GM21786 (cell line): ENCODE measurements around the gene ATP8B1.

Experiments
- ATAC-seq: cut with Tn5 transposase; IDR thresholded peaks from one replicate; pipeline ENCODE4 v1.9.1; 2021; ENCODE audit not compliant: unreplicated experiment

ATP8B1 gene

DNA sequence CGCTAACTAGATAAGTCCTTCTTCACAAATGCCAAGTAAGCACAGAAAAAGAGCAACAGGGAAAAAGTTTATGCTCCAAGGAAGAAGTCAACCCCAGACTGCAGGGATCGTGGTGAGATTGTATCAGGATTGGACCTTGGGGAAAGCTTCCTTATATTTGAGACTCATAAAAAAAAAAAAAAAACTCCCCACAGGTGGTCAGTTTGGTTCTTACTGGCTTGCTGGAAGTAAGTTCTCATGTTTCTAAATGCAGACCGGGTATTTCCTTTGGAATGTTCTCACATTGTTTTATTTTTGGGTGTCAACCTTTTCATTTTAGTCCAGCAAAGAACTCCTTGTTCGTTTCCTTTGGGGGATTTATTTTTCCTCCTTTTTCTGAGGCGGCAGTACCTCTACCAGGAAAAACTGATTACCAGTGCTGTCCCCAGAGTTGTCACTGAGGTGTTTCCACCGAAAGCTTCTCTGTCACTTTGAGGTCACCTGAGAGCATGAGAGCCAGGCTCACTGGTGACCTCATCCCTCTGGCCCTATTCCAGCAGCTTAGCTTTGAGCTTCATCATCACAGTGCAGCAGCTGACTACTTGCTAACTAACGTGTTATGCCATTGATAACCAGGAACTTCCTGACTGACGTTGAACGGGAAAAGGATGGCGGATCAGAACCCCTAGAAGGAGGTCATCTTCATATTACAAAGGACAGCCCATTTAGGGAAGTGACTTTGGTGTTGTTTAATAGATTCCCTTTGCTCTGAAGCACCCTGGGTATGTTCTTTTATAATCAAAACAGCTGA lies 16.8 kb upstream of the ATP8B1 start:
- no peak for ATAC-seq

DNA sequence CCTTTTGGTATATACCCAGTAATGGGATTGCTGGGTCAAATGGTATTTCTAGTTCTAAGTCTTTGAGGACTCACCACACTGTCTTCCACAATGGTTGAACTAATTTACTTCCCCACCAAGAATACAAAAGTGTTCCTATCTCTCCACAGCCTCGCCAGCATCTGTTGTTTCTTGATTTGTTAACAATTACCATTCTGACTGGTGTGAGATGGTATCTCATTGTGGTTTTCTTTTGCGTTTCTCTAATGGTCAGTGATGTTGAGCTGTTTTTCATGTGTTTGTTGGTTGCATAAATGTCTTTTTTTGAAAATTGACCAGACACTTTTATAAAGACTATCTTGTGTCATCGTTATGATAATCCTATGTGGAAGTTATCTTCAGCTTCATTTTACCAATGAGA lies 16.0 kb upstream of the ATP8B1 start:
- no peak for ATAC-seq

DNA sequence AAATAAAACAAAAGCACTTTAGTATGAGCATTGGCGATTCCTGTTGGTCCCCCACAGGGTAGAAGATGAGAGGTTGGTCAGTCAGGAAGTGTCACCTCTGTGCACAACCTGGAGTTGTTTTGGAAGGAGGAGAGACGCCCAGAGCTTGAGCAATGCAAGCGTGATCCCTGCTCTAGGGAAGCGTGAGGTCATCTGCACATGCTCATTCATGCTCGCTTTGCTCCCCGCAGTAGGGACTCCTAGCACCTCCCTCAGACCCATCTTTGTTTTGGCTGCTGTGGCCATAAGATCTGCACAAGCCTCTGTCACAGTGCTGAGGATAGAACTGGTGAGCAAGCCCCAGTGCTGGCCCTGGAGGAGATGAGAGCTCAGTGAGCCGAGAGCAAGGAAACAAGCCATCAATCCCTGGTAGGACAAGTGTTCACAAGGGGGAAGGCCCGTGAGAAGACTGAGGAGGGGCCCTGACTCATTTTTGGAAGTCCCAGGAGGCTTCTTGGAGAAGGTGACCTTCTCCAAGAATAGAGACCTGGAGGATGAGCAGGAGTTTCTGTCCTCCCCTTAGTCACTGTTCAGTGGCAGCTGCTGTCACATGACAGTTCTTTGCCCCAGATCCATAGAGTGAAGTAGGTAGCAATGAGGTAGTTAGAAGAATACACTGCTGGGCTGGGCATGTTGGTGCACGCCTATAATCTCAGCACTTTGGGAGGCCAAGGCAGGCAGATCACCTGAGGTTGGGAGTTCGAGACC lies 13.3 kb upstream of the ATP8B1 start:
- no peak for ATAC-seq

DNA sequence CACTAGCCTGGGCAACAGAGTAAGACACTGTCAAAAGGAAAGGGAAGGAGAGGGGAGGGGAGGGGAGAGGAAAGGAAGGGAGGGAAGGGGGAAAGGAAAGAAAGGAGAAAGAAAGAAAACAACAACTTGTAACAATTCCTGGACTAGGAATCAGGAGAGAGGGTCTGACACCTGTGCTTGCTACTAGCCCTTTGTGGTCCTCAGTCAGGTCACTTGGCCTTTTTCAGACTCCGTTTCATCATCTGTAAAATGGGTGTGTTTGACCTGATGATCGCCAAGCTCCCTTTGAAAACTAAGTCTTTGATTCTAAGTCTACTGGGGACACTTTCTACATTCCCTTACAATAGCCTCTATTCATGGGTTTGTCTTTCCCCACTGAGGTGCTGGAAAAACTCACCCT lies 11.4 kb upstream of the ATP8B1 start:
- no peak for ATAC-seq

DNA sequence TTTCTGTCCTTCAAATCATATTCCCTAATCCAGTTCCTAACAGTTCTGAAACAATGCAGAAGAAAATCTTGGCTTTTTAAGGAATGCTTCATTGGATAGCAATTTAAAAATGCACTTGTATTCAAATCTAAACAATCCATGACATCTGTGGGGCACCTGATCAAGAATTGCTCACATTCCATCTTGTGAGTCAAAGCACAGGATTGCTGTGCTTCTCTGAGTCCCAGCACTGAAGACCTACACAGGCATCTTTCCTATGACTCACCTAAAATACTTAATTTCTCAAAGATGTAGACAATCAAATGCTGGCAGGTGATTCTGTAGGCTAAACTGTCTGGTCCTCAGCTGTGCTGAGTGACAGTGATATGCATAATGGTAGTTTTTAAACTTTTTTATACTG lies 10.1 kb upstream of the ATP8B1 start:
- no peak for ATAC-seq

DNA sequence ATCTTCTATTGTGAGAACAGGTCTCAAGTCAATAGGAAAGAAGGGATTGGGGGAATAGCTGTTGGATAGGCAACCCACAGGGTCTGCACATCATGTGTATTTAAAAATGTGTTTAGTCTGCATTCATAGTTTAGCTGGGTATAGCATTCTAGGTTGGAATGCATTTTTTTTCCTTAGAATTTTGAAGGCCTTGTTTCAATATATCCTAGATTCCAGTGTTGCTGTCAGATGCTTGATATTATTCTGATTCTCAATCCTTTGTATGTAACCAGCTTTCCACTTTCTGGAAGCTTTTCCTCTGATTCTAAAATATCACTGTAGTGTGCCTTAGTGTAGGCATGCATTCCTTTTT lies 9.0 kb upstream of the ATP8B1 start:
- ATAC-seq: no peak

DNA sequence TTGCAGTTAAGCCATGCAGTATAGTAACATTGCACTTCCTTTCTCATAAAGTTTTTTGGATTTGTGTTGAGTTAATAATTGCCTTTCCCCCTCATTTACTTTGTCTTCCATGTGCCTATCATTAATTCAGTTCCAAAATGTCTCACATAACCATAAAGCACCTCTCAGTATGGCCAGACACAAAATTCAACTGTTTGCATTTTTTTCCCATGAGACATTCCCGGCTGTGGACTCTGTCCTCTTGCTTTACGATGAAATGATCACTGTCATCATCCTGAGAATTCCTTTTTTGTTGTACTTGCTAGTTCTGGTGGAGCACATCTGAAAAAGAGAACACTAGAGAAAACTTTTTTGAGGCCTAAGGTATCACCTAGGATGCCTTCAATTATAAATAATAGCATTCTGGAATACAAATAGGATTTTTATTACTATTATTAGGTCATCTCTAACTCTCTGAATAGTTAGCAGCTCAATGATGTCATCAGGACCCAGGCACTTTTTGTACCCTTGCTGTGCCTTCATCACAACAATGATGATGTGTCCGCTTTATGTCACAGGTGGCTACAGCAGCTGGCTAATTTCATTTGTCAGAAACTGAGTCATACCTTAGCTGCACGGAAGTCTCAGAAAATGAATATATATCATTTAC lies 8.5 kb upstream of the ATP8B1 start:
- ATAC-seq: no peak

DNA sequence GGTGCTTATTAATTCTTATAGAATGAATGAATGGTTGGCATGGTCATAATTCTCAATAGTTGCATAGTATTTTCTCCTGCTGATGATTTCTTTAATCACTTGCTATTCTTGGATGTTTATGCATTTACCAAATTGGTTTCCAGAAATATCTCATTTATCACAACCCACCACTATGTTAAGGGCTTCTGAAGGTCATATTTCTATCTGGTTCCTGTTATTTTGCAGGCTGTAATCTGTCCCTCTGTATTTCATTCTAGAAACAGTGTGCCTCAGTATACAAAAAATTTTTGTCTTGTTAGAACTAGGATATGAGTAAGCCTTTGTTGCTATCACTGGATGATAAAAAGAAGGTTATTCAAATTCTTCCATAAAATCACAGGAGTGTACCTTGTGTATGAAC lies 6.1 kb upstream of the ATP8B1 start:
- no peak for ATAC-seq

DNA sequence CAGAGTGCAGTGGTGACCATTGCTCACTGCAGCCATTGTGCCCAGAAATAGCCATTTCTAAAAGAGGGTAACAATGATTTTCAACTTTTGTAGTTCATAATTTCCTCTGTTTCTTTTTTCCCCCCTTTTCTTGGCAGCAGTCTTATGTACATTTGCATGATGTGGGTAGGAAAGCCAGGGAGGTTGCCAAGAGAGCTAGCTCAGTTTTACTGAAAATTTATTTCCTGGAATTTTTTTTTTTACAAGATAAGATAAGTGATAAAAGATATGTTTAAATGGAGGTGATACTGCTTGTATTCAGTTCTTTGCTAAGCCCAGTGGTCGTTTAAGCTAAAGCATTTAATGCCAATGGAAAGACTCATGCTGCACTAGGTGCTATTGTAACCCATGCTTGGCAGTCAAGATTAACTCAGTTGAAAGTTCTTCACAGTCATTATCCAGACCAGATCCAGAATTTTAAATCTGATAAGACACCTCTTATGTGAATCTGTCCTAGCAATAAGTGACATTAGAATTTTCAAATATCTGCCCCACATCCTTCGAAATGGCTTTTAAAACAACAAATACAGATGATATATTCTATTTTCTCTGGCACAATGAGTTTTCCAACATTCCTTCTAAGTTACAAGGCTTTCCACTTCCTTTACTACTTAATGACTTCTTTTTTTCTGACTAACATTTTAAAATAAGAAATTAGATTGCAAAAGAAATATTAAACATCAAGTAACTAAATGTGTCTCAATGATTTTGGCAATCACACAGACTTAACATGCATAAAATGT lies 4.4 kb upstream of the ATP8B1 start:
- ATAC-seq: no peak

DNA sequence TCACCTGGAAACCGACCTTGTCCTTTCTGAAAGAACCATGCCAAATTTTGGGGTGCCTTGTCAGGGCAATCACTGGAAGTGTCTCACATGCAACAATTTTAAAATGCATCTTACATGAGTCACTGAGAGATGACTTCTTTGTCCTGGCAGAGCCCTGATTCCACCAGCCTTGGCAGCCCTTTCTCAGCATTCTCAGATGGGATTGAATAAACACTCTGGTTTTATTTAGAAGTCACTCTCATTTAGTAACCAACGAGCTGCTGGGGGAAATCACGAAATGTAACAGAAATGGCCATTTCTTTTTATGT lies 3.8 kb upstream of the ATP8B1 start:
- ATAC-seq: no peak

DNA sequence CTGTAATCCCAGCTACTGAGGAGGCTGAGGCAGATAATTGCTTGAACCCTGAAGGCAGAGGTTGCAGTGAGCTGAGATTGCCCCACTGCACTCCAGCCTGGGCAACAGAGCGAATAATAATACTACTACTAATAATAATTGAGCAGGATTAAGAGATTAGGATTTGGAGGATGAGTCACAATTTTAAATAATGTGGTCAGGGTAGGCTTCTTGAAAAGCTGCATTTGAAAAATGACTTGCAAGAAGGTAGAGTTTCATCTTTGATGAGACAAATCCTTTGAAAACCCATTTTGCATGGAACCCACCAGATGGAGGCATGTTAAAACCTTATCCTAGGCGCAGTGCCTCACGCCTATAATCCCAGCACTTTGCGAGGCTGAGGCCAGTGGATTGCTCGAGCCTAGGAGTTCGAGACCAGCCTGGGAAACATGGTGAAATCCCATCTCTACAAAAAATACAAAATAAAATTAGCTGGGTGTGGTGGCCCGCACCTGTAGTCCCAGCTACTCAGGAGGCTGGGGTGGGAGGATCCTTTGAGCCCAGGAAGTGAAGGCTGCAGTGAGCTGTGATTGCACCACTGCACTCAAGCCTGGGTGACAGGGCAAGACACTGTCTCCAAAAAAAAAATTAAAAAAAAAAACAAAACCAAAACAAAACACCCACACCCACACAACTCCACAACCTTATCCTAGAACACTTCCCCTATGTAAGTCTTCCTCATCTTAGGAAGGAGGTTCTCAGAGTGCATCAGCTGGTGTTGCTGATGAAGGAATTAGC lies 3.3 kb upstream of the ATP8B1 start:
- ATAC-seq: no peak

DNA sequence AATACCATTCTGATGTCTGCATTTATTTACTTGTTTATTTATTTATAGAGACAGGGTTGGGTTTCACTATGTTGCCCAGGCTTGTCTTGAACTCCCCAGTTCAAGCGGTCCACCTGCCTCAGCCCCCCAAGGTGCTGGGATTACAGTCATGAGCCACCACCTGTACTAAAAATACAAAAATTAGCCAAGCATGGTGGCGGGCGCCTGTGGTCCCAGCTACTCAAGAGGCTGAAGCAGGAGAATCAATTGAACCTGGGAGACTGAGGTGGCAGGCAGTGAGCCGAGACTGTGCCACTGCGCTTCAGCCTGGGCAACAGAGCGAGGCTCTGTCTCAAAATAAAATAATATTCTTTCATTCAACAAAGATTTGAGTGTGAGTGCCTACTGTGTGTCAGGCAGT lies 2.0 kb upstream of the ATP8B1 start:
- ATAC-seq: no peak

DNA sequence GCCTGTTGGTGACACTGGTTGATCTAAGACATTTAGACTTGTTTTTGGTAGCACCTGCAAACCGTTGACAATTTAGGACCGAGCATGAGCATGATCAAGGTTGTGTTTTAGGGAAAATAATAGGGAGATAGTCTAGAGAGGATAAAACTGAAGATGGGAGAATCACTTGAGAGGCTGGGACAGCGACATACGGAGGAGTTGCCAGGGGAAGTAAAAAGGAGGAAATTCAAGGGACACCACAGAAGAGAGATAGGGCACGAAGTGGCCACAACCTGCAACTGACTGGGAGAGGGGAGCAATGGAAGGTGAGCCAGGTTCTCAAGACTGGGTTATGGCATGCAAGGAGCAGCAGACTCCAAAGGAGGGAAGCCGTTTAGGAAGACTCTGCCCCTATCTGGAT lies 1.4 kb upstream of the ATP8B1 start:
- no peak for ATAC-seq

DNA sequence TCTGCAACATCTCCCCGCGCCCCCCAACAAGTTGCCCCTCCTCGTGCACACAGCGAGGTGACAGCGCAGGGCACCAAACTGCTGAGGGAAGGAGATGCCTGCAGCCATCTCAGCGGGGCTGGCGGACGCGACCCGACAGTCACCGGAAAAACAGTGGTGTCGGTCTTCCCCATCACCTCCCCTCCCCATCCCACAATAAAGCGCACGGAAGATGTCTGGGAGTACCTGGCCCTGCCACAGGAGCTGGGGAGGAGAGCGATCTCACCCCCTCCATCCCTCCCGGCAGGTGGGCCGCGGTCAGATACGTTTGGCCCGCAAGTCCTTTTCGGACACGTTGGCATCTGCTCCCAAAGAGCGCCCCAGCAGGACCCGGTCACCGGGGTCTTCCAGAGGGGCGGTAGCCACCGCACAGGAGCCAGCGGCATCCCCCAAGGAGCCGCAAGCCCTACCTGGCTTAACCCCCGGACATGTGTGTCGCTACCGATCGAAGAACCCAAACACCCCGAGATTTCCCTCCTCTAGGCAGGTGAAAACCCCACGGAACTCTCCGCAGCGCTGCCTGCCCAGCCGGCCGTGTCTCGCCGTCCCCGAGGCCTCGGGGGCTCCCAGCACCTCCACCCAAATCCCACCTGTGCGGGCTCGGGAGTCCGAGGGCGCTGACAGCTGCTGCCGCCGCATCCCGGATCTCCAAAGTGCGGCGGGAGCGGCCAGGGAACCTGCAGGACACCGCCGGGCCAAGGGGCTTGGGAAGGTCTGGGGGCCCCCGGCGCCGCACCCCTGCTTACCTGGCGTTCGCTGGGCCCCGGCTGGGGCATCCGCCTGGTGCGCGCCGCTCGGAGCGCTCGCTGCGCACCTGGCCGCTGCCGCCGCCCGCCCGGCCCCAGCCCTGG lies 657 bp downstream of the ATP8B1 start:
- no peak for ATAC-seq

DNA sequence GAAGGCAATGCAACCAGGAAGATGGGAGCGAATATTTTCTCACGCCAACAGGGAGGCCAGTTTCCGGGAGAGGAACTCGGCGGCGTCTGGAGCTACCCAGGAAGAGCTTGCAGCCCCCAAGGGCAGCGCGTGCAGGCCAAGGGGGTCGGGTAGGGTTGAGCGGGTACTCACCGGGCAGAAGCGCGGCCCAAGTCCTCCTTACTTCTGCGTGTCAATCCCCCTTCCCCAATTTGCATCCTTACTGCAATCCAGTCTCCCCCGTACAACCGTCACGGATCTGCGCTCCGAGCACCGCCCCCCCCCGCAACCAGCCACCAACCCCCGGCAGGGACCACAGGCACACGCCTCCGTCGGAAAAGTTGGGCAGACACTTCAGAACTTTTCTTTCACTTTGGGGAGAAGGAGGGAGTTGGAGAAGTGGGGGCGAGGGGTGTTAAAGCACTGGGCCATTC lies 1.3 kb downstream of the ATP8B1 start:
- no peak for ATAC-seq

DNA sequence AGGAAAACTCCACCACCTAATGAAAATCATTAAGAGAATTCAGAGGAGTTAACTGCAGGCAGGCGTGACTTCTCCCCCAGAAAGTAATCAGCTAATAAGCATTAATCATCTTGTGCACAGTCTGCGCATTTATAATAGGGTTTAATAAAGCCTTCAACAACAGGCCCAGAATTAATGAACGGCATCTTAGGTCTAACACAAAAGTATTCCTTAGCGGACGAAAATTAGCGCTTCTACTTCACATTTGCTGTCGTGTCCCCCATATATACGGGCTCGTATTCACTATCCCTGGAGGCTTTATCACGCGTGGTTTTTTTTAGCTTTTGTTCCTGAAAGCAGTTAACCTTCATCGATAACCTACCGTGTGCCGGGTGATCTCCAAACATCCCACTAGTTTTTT lies 1.8 kb downstream of the ATP8B1 start:
- ATAC-seq: no peak

DNA sequence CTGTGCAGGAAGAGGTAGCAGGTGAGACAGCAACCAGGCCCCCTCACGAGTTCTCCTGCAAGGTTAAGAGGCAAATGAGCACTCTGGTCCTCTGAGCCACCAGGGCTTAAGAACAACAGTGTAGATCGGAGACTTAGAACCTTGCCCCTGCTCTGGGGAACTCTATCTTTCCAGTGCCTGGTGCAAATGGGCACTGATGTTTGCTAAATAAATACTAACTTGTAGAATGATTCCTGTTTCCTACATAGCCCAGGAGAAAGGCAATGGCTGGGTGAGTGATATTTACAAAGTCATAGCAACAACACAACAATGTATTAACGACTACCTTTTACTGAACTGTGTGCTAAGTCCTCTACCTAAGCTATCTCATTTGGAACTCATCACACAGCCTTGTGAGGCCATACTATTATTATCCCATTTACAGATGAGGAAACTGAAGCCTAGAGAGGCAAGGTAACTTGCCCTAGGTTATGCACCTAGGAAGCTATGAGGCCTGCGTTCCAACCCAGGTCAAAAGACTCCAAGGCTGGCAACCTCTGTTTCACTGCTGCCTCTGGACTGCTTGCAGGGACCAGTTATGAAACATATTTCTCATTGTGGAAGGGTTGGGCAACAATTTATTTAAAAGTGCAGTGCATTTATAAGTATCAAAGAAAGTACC lies 4.3 kb downstream of the ATP8B1 start:
- ATAC-seq: no peak

DNA sequence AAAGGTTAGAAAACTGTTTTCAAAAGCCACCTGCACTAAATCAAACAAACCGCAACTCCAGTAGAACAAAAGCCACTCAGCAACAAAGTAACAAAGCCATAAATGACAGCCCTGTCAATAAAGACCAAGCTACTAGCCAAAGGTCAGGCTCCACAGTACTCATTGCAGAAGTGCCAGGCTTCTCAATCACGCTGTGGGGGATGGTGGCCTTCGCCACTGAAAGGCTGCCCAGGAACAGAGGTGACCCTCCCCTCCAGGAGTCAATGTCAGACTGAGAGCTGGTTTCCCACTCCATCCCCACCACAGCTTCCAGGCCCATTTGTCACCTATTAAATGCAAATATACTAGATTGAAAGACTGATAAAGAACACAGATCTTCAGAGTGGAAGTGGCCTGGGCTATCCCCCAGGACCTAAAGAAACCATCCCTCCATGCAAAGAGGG lies 5.9 kb downstream of the ATP8B1 start:
- no peak for ATAC-seq
